GM21390 (cell line): ENCODE data around the gene FAM168B.

Source experiments
- ATAC-seq: cut with Tn5 transposase; IDR thresholded peaks from one replicate; pipeline ENCODE4 v1.9.1; 2021; ENCODE audit not compliant: unreplicated experiment

Gene FAM168B

DNA sequence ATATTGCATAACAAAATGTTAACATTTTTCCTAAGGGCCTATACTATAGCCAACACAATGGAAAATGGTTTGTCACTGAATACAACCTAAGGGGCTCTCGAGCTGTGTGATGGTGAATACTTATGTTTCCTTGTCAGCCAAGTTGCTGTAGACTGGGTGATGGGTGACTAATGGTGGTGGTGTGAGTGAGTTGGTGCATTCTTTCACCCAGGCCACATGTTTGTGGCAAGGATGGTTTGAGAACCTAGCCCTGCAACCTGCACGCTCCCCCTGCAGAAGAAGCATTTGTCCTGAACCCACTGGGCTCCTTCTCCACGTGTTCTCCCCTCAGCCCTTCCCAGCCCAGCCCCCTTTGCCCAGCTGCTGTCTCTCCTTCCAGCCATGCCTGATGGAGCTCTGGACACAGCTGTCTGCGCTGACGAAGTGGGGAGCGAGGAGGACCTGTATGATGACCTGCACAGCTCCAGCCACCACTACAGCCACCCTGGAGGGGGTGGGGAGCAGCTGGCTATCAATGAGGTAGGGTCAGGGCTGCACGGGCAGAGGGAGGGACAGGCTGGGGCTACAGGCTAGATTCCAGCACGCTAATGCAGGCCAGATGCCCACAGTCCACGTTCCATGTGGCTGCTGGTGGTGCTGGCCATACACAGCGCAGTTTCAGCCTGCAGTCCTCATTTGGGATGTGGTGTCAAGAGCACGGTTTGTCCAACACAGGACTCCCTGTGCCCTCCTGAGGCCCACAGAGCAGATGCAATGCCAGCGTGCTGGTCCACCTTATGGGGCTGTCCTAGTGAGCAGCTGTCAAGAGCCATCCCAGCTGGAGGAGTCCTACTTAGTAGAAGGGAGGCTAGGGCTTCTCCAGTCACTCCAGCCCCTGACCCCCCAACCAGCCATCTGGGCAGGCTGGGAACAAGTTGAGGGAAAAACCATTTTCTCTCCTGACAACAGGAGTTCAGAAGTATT is 65.4 kb downstream of the FAM168B start:
- ATAC-seq, result no peak

DNA sequence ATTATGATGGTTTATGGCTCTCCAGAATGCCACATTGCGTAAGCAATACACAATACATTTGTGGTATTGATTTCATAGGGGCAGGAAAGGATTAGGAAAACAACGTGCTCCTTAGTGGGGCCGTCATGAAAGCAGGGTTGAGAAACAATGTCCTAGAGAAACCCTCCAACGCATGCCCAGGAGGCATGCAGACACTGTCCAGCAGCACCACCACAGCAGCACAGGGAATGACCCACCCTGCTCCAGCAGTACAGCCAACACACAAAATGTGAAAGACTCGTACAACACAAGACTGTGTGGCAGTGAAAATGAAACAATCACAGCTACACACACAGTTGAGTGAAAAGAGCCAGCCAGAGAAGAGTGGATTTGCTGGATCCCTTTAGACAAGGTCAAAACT is 66.3 kb downstream of the FAM168B start:
- ATAC-seq, result no peak

DNA sequence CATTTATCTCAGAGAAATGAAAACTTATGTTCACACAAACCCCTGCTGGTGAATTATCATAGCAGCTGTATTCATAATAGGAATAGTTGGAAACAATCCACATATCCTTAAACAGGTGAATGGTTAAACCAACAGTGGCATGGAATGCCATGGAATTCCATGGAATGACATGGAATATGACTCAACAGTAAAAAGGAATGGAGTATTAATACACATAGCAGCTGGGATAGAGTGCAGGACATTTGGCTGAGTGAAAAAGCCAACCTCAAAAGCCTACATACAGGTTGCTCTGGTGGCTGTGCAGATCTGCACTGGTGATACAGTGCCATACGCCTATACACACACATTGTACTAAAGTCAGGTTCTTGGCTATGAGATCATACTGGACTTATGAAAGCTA is 69.5 kb downstream of the FAM168B start:
- no peak for ATAC-seq

DNA sequence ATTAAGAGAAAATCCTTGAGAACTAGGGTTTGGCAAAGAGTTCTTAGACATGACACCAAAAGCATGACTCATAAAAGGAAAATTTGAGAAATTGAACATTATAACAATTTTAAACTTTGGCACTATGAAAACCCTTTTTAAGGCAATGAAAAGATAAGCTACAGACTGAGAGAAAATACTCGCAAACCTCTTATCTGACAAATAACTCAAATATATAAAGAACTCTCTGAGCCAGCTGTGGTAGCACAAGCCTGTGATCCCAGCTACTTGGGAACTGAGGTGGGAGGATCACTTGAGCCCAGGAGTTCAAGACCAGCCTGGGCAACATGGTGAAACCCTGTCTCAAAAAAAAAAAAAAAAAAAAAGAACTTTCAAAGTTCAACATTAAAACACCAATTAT is 70.5 kb downstream of the FAM168B start:
- ATAC-seq, result no peak

DNA sequence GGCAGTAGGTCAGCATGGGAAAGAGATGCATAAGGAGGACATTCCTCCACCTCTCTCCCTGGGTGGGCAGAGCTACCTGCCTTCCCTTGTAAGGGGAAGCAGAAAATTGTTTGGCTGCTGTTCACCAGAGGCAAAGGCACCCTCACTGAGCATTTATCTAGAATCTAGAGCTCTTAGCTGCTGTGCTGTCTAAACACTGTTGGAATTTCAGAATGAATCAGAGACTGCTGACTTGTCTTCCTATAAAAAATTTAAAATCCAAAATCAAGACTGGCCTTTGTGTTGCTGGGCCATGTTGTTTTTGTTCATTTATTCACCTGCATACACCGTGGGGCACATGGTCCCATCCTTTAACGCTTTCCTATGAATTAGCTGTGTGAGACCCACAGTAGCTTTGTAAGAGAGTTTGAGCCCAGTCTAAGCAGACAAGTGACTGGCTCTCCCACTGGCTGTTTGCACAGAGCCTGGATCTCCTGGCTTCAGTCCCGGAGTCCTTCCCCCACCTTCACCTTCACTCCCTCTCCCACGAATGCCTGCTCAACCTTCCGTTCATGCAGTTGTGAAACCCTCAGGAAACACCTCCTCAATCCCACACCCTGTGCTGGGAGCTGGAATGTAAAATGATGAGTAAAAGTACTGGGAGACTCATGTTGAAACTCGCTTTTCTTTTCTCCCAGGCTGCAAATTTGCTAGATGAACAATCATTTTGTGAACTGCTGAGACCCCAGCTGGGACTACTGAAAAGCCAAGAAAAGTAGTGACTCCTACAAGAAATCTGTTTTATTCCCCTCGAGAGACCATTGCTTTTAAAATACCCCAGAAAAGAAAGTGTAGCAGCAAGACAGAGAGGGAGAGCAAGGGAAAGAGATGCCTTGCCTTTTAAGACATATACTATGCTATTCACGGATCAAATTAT is 76.2 kb downstream of the FAM168B start:
- ATAC-seq, result no peak

DNA sequence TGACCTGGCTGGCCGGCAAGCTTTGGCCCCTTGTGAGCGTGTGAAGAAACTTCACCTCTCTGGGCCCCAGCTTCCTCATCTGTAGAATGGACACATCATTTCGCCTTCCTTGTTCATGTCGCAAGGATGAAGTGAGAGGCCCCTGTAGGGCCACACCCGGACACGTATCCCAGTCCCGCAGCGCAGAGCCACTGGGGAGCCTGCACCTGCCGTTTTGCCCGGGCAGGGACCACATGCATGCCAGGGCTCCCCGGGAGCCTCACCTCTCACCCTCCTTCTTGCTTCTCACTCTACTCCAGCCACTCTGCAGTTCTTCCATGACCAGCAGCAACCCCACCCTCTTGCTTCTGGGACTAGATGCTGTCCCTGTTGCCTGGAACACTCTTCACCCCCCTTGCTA is 77.5 kb downstream of the FAM168B start:
- no peak for ATAC-seq

DNA sequence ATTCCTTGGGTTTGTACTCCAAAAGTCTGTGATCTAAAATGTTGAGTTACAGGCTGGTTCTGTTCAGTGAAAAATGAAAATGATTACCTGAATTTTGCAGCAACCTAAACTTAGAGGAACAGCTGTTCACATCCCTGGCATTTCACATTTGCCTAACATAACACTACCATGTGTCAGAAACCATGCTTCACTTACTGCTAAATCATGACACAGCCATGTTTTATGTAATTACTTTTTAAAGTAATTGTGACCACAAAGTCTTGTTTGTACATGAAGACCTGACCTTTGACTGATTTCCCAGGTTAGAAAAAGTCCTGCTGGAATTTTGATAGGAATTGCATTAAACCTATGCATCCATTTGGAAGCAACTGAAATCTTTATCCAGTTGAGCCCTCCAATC is 79.1 kb downstream of the FAM168B start:
- ATAC-seq, result no peak

DNA sequence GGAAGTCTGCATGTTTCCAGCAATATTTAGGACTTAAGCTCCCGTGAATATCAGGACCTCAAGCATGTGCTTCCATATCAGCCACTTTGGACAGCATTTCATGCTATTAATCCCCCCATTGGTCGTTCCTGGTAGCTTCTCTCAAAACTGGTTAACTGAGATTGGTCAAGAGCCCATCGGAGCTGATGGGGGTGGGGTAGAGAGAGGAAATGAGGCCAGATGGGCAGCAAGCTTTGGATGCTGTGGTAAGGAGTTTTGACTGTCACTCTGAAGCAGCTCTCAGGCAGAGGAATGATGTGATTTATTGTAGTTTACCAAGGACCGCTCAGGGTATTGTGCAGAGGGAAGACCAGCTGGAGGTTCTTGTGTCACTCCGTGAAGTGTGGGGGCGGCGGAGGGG is 81.8 kb downstream of the FAM168B start:
- ATAC-seq, result no peak

DNA sequence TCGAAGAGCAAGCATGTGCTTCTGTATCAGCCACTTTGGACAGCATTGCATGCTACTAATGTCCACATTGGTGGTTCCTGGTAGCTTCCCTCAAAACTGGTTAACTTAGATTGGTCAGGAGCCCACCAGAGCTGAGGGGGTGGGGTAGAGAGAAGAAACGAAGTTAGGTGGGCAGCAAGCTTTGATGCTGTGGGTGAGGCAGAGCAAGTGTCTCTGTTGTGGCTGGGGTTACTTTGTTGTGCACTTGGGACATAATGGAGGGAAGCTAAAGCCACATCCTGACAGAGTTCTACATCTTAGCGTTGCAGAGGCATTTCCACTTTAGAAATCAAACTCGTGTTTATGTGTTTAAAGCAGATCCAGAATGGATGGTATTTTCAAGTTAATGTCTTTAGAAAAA is 82.7 kb downstream of the FAM168B start:
- ATAC-seq, result no peak

DNA sequence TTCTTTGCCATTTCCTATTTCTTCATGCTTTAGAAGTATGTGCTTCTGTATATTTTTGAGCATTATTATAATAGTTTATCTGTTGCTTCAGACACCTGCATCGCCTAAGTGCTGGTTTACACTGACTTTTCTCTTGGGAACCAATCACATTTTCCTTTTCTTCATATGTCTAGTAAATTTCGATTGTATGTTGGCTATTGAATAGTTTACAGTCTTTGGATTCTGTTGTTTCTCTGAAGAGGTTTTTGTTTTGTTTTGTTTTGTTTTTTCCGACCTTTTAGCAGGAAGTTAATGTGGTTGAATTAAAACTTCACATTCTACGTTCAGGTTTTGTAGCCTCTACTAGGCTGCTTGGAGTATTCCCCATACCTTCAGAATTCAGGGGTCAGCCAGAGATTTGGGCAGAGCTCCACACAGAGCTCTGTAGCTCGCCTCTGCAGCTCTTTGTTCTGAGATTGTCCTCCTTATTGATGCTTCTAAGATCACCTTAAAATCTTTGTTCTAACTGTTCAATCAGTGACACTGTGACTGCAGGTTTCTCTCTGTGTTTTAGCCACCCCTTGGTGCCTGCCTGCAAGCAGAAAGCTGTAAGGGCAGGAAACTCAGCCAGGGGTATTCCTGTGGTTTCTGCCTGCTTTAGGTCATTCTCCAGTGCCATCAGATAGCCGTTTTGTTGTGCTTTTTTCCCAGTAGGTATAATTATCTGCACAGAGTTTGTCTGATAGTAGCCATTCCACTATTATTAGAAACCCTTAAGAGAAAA is 83.4 kb downstream of the FAM168B start:
- ATAC-seq, result no peak

DNA sequence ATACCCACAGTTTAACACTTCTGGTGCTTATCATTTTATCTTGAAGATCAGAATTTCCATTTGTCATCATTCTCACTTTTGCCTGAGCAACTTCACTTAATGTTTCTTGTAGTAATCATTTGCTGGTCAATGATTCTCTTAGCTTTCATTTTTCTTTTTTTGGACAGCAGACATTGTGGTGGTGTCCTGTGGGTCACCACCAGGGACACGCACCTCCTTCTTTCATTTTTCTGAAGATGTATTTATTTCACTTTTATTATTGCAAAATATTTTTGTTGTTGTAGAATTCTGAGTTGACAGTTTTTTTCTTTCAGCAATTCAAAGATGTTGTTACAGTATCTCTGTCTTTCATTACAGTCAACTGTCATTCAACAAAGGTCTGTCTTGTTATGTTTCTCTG is 84.3 kb downstream of the FAM168B start:
- no peak for ATAC-seq

DNA sequence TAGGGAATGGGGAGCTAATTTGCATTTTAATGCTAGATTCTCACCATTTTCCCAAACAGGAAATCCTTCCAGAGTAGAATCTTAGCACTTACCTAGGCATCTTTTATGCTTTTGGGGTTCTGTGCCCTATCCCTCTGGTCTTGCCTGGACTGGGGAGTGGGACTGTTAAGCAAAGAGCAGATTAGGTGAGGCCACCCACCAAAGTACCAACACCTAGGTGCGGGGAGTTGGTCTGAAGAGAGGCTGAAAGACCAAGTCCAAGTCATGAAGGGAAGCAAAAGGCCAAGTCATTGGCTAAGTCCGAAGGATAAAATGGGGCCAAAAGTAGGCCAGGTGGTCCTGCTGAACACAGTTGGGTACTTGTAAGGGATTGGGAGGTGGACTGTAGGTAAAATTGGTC is 86.7 kb downstream of the FAM168B start:
- no peak for ATAC-seq

DNA sequence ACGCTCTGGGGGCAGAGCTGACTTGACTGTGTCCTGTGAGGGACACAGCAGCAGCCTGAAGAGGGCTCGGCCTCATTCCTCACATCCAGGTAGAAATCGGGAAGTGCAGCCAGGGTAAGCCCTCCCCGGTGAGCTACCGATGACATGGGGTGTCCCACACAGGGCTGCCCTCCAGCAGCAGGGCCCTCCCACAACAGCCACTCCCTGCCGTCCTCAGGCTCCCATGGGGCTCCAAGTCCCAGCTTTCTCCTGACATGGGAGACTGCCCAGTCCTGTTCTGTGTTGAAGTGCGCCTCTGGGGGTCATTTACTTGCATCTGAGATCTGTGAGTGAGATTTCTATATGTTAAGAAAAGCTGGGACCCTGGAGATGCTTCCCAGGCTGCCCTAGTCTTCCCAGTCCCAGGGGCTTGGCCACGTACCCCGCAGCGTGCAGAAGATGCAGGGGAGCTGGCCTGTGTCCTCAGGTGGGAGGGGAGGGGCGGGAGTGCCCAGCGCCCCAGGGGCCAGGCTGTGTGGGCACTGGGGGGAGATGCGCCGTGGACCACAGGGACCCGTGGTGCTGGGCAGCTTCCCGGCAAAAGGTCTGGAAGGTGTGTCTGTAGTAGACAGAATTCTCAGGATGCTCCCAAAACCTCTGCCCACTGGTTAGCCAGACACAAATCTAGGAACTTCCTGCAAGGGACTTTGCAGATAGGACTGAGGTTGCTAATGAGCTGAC is 87.9 kb downstream of the FAM168B start:
- no peak for ATAC-seq

DNA sequence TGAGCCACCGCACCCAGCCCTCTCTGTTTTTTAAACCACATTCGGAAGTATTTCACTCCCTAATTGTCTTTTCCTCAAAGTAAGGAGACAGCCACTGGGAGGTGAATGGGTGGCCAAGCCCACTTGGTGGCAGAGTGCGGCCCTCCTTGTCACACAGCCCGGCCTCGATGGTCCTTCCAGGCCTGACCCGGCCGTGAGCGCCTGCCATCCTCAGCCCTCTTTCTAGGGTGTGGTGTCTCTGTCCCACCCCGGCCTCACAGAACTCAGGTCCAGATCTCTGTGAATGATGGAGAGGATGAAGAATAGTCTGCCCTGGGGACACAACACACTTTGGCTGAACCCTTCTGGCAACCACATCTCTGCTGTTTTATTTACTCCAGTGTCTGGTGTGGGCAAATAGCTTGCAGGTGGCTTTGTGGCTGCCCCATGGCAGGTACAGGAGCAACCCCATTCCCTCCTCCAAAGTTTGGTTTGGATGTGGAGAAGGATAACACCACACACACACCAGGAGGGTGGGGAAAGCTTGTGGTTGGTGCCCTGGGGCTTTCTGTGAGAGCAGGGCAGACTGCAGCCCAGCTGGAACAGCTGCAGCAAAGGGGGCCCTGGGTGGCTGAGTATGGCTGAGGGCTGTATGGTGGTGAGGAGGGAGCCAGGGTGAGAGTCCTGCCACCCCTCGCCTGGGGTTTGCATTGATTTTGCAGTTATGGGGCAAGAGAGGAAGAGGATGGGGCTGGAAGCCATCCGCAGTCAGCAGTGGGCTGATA is 88.6 kb downstream of the FAM168B start:
- ATAC-seq, result no peak

DNA sequence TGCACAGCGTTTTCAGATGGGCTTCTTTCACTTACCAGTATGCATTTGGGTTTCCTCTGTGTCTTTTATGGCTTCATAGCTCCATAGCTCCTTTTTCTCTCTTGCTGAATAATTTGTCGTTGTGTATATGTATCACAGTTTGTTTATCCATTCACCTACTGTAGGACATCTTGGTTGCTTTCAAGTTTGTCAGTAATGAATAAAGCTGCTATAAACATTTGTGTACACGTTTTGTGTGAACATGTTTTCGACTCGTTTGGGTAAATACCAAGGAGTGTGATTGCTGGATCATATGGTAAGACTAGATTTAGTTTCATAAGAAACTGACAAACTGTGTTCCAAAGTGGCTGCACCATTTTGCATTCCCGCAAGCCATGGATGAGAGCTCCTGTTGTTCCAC is 94.7 kb downstream of the FAM168B start:
- ATAC-seq, result no peak
